ENCODE measurements around the gene TET2. TPM values are rescaled to one million over a fixed set of nuclear protein-coding genes. Genes with fewer than 3 reads are reported as not detected.
"Not testable (repeated sequence)": the region's sequence is repeated elsewhere in the genome, so short reads cannot be mapped to it uniquely, and the experiment has no call there.

The TET2 gene
- total RNA-seq, 1 experiment from 2014 or later, result 5.4 TPM

GRCh38 chr4:105299027-105299426, 152.4 kb downstream of the TET2 start:
- in situ Hi-C loops (cut with HindIII; ENCODE audit: low pct_unique_long_range_greater_than_20kb, low sequenced_read_pairs); DNase-seq (ENCODE audit: low read depth, low spot score): not testable (repeated sequence)

DNA sequence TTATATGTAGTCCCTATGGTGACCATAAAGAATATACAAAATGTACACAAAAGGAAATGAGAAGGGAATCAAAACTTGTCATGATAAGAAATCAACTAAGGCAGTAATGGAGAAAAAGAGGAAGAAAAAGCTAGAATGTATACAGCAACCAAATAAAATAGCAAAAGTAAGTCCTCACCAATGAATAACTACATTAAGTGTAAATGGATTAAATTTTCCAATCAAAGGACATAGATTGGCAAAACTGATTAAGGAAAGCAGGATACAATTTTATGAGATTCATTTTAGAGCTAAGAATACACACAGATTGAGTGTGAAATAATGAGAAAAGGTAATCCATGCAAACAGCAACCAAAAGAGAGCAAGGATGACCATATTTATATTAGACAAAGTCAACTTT, 157.4 kb downstream of the TET2 start:
- in situ Hi-C loops (cut with HindIII; ENCODE audit: low pct_unique_long_range_greater_than_20kb, low sequenced_read_pairs), result no loop called here
- DNase-seq (ENCODE audit: low read depth, low spot score), result no peak

- in situ Hi-C loops (cut with HindIII; ENCODE audit: low pct_unique_long_range_greater_than_20kb, low sequenced_read_pairs), result no loop called here
- DNase-seq (ENCODE audit: low read depth, low spot score), result no peak
Measured at GRCh38 chr4:105305019-105305836, 158.6 kb downstream of the TET2 start.

DNA sequence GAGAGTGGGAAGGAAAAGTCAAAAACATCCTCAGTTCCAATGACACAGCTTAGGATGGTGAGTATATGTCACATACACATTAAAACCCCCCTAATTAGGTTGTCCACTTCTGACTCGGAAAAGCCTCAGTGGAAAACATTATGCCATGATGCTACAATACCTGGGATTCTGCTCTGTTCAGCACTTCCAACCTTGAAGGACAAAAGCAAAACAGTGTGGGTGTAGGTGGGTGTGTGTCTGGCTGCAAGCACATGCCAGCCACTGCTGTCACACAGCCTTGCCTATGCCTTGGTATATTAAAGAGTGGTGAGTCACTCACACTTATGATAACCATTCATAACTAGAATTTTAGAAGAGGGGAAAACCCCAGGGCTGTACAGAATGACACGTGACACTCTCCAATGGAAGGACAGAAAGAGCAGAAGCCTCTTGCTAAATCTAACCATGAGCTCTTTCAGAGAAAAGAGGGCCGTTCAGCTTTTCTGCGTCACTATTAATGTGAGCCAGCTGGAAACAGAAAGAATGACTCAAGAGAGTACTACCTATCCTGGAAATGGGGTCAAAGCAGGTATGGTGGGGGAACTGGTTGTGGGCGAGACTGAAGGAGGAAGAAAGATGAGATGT, 159.6 kb downstream of the TET2 start:
- DNase-seq (ENCODE audit: low read depth, low spot score), result peak; percentile 32
- in situ Hi-C loops (cut with HindIII; ENCODE audit: low pct_unique_long_range_greater_than_20kb, low sequenced_read_pairs), result no loop called here

DNA sequence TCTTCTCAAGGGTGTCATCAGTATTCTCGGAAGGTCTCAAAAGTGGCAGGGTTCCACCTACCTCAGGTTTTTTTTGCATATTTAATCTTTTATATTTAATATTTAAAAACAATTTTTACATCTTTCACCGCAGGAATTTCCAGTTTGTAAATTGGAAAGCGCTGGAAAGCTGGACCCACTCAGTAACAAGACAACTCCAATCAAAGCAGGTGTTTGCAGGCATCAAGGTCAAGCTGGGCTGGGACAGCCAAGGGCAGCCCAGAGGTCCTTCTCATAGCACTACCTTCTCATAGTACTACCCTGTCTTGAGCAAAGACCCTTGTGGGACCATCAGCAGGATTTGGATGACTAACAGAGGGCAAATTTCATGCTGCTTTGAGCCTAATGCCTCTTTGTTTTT, 160.1 kb downstream of the TET2 start:
- no peak for DNase-seq (ENCODE audit: low read depth, low spot score)
- in situ Hi-C loops (cut with HindIII; ENCODE audit: low pct_unique_long_range_greater_than_20kb, low sequenced_read_pairs), result no loop called here

DNA sequence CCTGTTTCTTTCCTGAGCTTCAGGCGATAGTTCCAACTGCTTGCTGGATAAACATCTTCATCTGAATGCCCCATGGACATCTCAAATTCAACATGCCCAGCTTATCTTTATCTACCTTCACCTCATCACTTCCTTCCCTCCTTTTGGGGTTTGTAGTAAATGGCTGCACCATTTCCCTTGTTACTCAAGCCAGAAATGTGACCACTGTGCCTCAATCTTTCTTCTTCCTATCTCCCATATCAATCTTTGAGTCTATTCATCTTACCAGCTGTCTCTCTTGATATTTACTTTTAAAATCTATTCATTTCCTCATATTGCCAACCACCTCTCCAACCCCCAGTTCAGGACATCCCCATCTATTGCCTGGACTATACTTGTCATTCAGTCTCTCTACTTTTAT, 171.8 kb downstream of the TET2 start:
- no peak for DNase-seq (ENCODE audit: low read depth, low spot score)
- in situ Hi-C loops (cut with HindIII; ENCODE audit: low pct_unique_long_range_greater_than_20kb, low sequenced_read_pairs), result no loop called here

DNA sequence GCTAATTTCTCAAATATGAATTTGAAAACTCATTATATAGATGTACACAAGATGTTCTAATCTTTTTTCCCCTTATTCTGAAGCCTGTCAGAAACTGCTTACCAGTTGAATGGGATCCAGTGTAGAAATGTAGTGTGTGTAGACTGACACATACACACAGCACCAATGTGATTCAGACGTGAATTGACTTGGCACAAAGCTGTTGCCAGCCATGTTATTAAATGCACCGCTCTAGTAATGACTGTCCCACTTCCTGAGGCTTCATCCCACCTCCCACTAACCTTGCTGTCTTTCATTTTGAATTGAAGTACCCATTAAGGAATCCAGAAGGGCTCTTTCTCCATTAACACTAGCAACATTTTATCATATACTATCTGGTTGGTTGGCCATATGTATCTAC, 180.5 kb downstream of the TET2 start:
- no peak for DNase-seq (ENCODE audit: low read depth, low spot score)
- in situ Hi-C loops (cut with HindIII; ENCODE audit: low pct_unique_long_range_greater_than_20kb, low sequenced_read_pairs), result no loop called here

DNA sequence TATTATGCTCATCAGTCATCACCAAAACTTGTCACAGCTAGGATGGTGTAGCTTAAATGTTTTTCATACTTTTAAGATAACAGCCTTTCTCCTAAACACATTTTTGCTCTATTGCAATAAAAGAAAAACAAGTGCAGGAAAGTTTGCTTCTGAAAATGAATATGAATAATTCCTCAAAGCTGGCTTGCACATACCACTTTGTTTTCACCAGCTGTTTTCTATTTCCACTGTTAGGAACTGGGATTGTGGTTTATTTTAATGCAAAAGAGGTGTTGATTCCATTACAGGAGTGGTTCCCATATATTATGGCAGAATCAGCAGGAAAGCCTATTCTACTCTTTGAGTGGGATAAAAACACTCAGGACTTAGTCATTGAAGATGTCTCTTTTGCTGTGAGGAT, 181.3 kb downstream of the TET2 start:
- no peak for DNase-seq (ENCODE audit: low read depth, low spot score)
- in situ Hi-C loops (cut with HindIII; ENCODE audit: low pct_unique_long_range_greater_than_20kb, low sequenced_read_pairs), result no loop called here

DNA sequence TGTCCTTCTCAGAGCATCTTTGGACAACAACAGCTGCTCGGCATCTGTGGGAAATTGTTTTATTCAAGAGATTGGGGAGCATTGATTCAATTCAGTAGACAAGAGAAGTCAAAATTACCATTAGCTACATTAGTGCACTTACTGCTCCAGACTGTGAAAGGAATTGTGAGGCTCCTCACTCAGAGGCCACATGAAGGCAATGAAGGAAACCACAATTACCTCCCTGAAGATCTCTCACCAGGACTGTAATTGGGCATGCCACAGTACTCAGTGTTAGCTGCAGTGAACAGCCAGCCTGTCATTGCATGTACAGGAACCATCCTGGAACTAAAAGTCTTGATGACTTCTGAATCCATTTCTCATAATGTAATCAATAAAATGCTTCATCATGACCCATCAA, 182.4 kb downstream of the TET2 start:
- DNase-seq (ENCODE audit: low read depth, low spot score), result no peak
- in situ Hi-C loops (cut with HindIII; ENCODE audit: low pct_unique_long_range_greater_than_20kb, low sequenced_read_pairs), result no loop called here

Small RNA genes within 50 kb of the gene (small RNA-seq; reads per million reads assigned to genes)
- gene RF00322 (0 reads per million in 2 experiments), gene RN7SL89P (0 reads per million in 2 experiments)
